ENCODE measurements around the gene MLIP.

The MLIP gene

GRCh38 chr6:54115966-54116365 is 4.7 kb downstream of the MLIP start:
- no peak overlapping the region for H3K23ac ChIP-seq (ENCODE audit: low read length)
- H3K4me1 ChIP-seq (ENCODE audit: control insufficient read depth, low read depth, low read length) = peaks cover 3% of the 10 kb centered on the region
- no peak overlapping the region for H3K4me2 ChIP-seq (ENCODE audit: low read length)
- DNase-seq = no peak
- no peaks in the 10 kb centered on the region for H3K79me2 ChIP-seq (ENCODE audit: control insufficient read depth, insufficient read depth, low read length)
- no peak overlapping the region for H3K18ac ChIP-seq (ENCODE audit: low read length)
- no peak overlapping the region for H2BK5ac ChIP-seq (ENCODE audit: low read length)
- no peak overlapping the region for H3K9ac ChIP-seq (ENCODE audit: low read length)
- no peaks in the 10 kb centered on the region for H3K79me1 ChIP-seq (ENCODE audit: low read length)
- H4K8ac ChIP-seq (ENCODE audit: low read depth, low read length) = no peak overlapping the region
- no peak overlapping the region for H3K4me3 ChIP-seq (ENCODE audit: low read length)
- no peak overlapping the region for H3K4ac ChIP-seq (ENCODE audit: low read depth, low read length)
- no peak overlapping the region for H2BK120ac ChIP-seq (ENCODE audit: low read depth, low read length)
- H3K56ac ChIP-seq (ENCODE audit: low read length) = no peak overlapping the region
- H4K5ac ChIP-seq (ENCODE audit: low read length) = no peak overlapping the region
- no peak overlapping the region for H2BK15ac ChIP-seq (replicated peaks; ENCODE audit: low read depth)
- no CpG with 5 or more reads among the region's 1 CpG for whole genome bisulfite sequencing (ENCODE audit: extremely low coverage, insufficient coverage, low lambda C conversion rate)
- H3K27ac ChIP-seq (ENCODE audit: low read depth, low read length) = no peak overlapping the region
- no peaks in the 10 kb centered on the region for H3K27me3 ChIP-seq (ENCODE audit: insufficient read depth, low read length, poor library complexity)
- no peaks in the 10 kb centered on the region for H3K36me3 ChIP-seq (ENCODE audit: control insufficient read depth, insufficient read depth, low read length)
- no peak overlapping the region for H2AK5ac ChIP-seq (ENCODE audit: low read length)

- Histone ChIP-seq H2BK15ac (replicated peaks; ENCODE audit: low read depth) (no peak overlapping the region), H3K4me2 (ENCODE audit: low read length) (no peak overlapping the region), H3K36me3 (ENCODE audit: control insufficient read depth, insufficient read depth, low read length) (no peaks in the 10 kb centered on the region), H4K8ac (ENCODE audit: low read depth, low read length) (no peak overlapping the region), H3K79me1 (ENCODE audit: low read length) (no peaks in the 10 kb centered on the region), H3K23ac (ENCODE audit: low read length) (no peak overlapping the region), H3K18ac (ENCODE audit: low read length) (no peak overlapping the region), H3K56ac (ENCODE audit: low read length) (no peak overlapping the region), H3K9ac (ENCODE audit: low read length) (no peak overlapping the region), H2AK5ac (ENCODE audit: low read length) (no peak overlapping the region), H3K27ac (ENCODE audit: low read depth, low read length) (no peak overlapping the region), H3K27me3 (ENCODE audit: insufficient read depth, low read length, poor library complexity) (no peaks in the 10 kb centered on the region), H3K4me1 (ENCODE audit: control insufficient read depth, low read depth, low read length) (no peaks in the 10 kb centered on the region), H4K5ac (ENCODE audit: low read length) (no peak overlapping the region), H2BK120ac (ENCODE audit: low read depth, low read length) (no peak overlapping the region), H2BK5ac (ENCODE audit: low read length) (no peak overlapping the region), H3K4ac (ENCODE audit: low read depth, low read length) (no peak overlapping the region), H3K4me3 (ENCODE audit: low read length) (no peak overlapping the region), H3K79me2 (ENCODE audit: control insufficient read depth, insufficient read depth, low read length) (no peaks in the 10 kb centered on the region)
- no peak for DNase-seq
- WGBS (ENCODE audit: extremely low coverage, insufficient coverage, low lambda C conversion rate) = no CpG with 5 or more reads among the region's 2 CpGs
Observed at GRCh38 chr6:54118117-54118516, 6.9 kb downstream of the MLIP start.

- Histone ChIP-seq H3K18ac (ENCODE audit: low read length) (no peak overlapping the region), H2BK120ac (ENCODE audit: low read depth, low read length) (no peak overlapping the region), H4K5ac (ENCODE audit: low read length) (no peak overlapping the region)
Observed at GRCh38 chr6:54125493-54125892, 14.2 kb downstream of the MLIP start.

DNA sequence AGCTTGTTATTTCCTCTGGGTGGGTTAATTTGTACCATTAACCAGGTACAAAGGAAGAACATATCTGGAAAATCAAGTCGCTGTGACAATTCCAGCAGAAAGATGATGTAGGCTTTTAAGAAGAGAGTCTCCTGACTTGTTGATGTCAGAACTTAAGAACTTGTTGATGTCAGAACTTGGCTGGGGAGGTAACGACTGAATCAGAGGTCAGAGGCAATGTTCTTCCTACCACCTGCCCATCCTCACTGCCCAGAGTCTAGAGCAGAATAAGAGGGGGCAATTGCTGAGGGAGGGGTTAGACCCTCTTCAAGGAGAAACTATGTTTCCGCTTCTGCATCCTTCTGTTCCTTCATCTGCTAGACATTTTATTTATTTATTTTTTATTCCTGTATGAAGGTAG is 18.9 kb downstream of the MLIP start:
- Histone ChIP-seq H3K79me1 (ENCODE audit: low read length) (no peaks in the 10 kb centered on the region), H3K36me3 (ENCODE audit: control insufficient read depth, insufficient read depth, low read length) (no peaks in the 10 kb centered on the region), H3K4me3 (ENCODE audit: low read length) (no peak overlapping the region), H3K23ac (ENCODE audit: low read length) (no peak overlapping the region), H4K8ac (ENCODE audit: low read depth, low read length) (no peak overlapping the region), H2AK5ac (ENCODE audit: low read length) (no peak overlapping the region), H2BK120ac (ENCODE audit: low read depth, low read length) (no peak overlapping the region), H3K4me1 (ENCODE audit: control insufficient read depth, low read depth, low read length) (no peaks in the 10 kb centered on the region), H4K5ac (ENCODE audit: low read length) (no peak overlapping the region), H3K4ac (ENCODE audit: low read depth, low read length) (no peak overlapping the region), H3K27ac (ENCODE audit: low read depth, low read length) (no peak overlapping the region), H2BK5ac (ENCODE audit: low read length) (no peak overlapping the region), H3K79me2 (ENCODE audit: control insufficient read depth, insufficient read depth, low read length) (no peaks in the 10 kb centered on the region), H3K56ac (ENCODE audit: low read length) (no peak overlapping the region), H3K4me2 (ENCODE audit: low read length) (no peak overlapping the region), H3K9ac (ENCODE audit: low read length) (no peak overlapping the region), H2BK15ac (replicated peaks; ENCODE audit: low read depth) (no peak overlapping the region), H3K27me3 (ENCODE audit: insufficient read depth, low read length, poor library complexity) (no peaks in the 10 kb centered on the region), H3K18ac (ENCODE audit: low read length) (no peak overlapping the region)
- no peak for DNase-seq
- WGBS (ENCODE audit: extremely low coverage, insufficient coverage, low lambda C conversion rate) = no CpG with 5 or more reads among the region's 3 CpGs

More at GRCh38 chr6:54125493-54125892, 14.2 kb downstream of the MLIP start:
- Histone ChIP-seq H3K4ac (ENCODE audit: low read depth, low read length) (no peak overlapping the region), H3K56ac (ENCODE audit: low read length) (no peak overlapping the region), H3K27me3 (ENCODE audit: insufficient read depth, low read length, poor library complexity) (no peaks in the 10 kb centered on the region), H3K36me3 (ENCODE audit: control insufficient read depth, insufficient read depth, low read length) (no peaks in the 10 kb centered on the region), H3K4me1 (ENCODE audit: control insufficient read depth, low read depth, low read length) (no peaks in the 10 kb centered on the region), H3K27ac (ENCODE audit: low read depth, low read length) (no peak overlapping the region), H3K23ac (ENCODE audit: low read length) (no peak overlapping the region), H3K9ac (ENCODE audit: low read length) (no peak overlapping the region), H2AK5ac (ENCODE audit: low read length) (no peak overlapping the region), H3K4me3 (ENCODE audit: low read length) (no peak overlapping the region), H2BK5ac (ENCODE audit: low read length) (no peak overlapping the region), H3K79me1 (ENCODE audit: low read length) (no peaks in the 10 kb centered on the region), H2BK15ac (replicated peaks; ENCODE audit: low read depth) (no peak overlapping the region), H3K4me2 (ENCODE audit: low read length) (no peak overlapping the region), H3K79me2 (ENCODE audit: control insufficient read depth, insufficient read depth, low read length) (no peaks in the 10 kb centered on the region), H4K8ac (ENCODE audit: low read depth, low read length) (no peak overlapping the region)
- no CpG with 5 or more reads among the region's 5 CpGs for WGBS (ENCODE audit: extremely low coverage, insufficient coverage, low lambda C conversion rate)
- peak; percentile 58 for DNase-seq

GRCh38 chr6:54132587-54132986 is 21.3 kb downstream of the MLIP start:
- no peaks in the 10 kb centered on the region for H3K4me1 ChIP-seq (ENCODE audit: control insufficient read depth, low read depth, low read length)
- H3K27me3 ChIP-seq (ENCODE audit: insufficient read depth, low read length, poor library complexity) = no peaks in the 10 kb centered on the region
- no peak overlapping the region for H3K56ac ChIP-seq (ENCODE audit: low read length)
- WGBS (ENCODE audit: extremely low coverage, insufficient coverage, low lambda C conversion rate) = no CpG with 5 or more reads among the region's 2 CpGs
- no peak overlapping the region for H3K23ac ChIP-seq (ENCODE audit: low read length)
- no peak for DNase-seq
- no peak overlapping the region for H3K18ac ChIP-seq (ENCODE audit: low read length)
- H3K79me2 ChIP-seq (ENCODE audit: control insufficient read depth, insufficient read depth, low read length) = no peaks in the 10 kb centered on the region
- no peak overlapping the region for H4K5ac ChIP-seq (ENCODE audit: low read length)
- no peaks in the 10 kb centered on the region for H3K79me1 ChIP-seq (ENCODE audit: low read length)
- H2BK120ac ChIP-seq (ENCODE audit: low read depth, low read length) = no peak overlapping the region
- H2AK5ac ChIP-seq (ENCODE audit: low read length) = no peak overlapping the region
- no peak overlapping the region for H3K4me3 ChIP-seq (ENCODE audit: low read length)
- no peak overlapping the region for H3K9ac ChIP-seq (ENCODE audit: low read length)
- H4K8ac ChIP-seq (ENCODE audit: low read depth, low read length) = no peak overlapping the region
- H3K36me3 ChIP-seq (ENCODE audit: control insufficient read depth, insufficient read depth, low read length) = no peaks in the 10 kb centered on the region
- H3K27ac ChIP-seq (ENCODE audit: low read depth, low read length) = no peak overlapping the region
- H3K4me2 ChIP-seq (ENCODE audit: low read length) = no peak overlapping the region
- no peak overlapping the region for H3K4ac ChIP-seq (ENCODE audit: low read depth, low read length)
- H2BK15ac ChIP-seq (replicated peaks; ENCODE audit: low read depth) = no peak overlapping the region
- no peak overlapping the region for H2BK5ac ChIP-seq (ENCODE audit: low read length)

DNA sequence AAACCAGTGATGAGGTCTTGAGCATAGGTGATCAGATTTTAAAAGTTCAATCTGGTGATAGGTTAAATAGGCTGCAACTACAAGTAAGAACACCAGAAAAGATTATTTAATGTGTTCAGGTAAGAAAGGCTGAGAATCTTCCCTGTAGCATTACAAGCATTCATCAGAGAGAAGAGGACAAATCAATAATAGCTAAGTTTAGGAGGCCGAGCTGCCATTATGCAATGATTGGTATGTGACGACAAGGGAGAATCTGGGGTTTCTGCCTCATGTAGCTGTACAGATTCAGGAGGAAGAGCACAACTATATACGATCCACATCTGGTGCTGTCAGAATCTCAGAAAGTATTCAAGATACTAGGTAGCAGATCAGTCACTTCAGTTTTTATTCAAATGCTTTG is 21.9 kb downstream of the MLIP start:
- whole genome bisulfite sequencing (ENCODE audit: extremely low coverage, insufficient coverage, low lambda C conversion rate) = no CpG with 5 or more reads among the region's 3 CpGs
- Histone ChIP-seq H3K4me2 (ENCODE audit: low read length) (no peak overlapping the region), H3K18ac (ENCODE audit: low read length) (no peak overlapping the region), H2BK120ac (ENCODE audit: low read depth, low read length) (no peak overlapping the region), H3K56ac (ENCODE audit: low read length) (no peak overlapping the region), H2AK5ac (ENCODE audit: low read length) (no peak overlapping the region), H4K5ac (ENCODE audit: low read length) (no peak overlapping the region), H3K23ac (ENCODE audit: low read length) (no peak overlapping the region), H2BK15ac (replicated peaks; ENCODE audit: low read depth) (no peak overlapping the region), H3K36me3 (ENCODE audit: control insufficient read depth, insufficient read depth, low read length) (no peaks in the 10 kb centered on the region), H3K27me3 (ENCODE audit: insufficient read depth, low read length, poor library complexity) (no peaks in the 10 kb centered on the region), H2BK5ac (ENCODE audit: low read length) (no peak overlapping the region), H3K79me2 (ENCODE audit: control insufficient read depth, insufficient read depth, low read length) (no peaks in the 10 kb centered on the region), H3K9ac (ENCODE audit: low read length) (no peak overlapping the region), H3K4me3 (ENCODE audit: low read length) (no peak overlapping the region), H3K4ac (ENCODE audit: low read depth, low read length) (no peak overlapping the region), H4K8ac (ENCODE audit: low read depth, low read length) (no peak overlapping the region), H3K4me1 (ENCODE audit: control insufficient read depth, low read depth, low read length) (no peaks in the 10 kb centered on the region), H3K27ac (ENCODE audit: low read depth, low read length) (no peak overlapping the region), H3K79me1 (ENCODE audit: low read length) (no peaks in the 10 kb centered on the region)
- no peak for DNase-seq
